Osteoblast (primary cell): ENCODE results near the gene CACNG7. TPM values are rescaled to one million over a fixed set of nuclear protein-coding genes. Genes with fewer than 3 reads are reported as not detected.

Source experiments
- DNase-seq: peaks from one replicate; pipeline ENCODE4 v3.0.0; 2011; ENCODE audit warnings: low spot score, mixed read lengths; ENCODE audit not compliant: insufficient read length; ENCODE audit errors: missing footprints
- H2AFZ ChIP-seq: 2 replicates; pipeline ENCODE4 v1.6.0; 2011; ENCODE audit warnings: mild to moderate bottlenecking, low read length
- H3K27ac ChIP-seq: 2 replicates; pipeline ENCODE4 v1.5.1; 2011; ENCODE audit warnings: mild to moderate bottlenecking, low read depth, low read length, moderate library complexity
- H3K27me3 ChIP-seq: 2 replicates; pipeline ENCODE4 v1.6.0; 2012; ENCODE audit warnings: mild to moderate bottlenecking, control low read depth, inconsistent platforms, low read length, moderate library complexity; ENCODE audit not compliant: insufficient read depth
- H3K36me3 ChIP-seq: 2 replicates; pipeline ENCODE4 v1.5.1; 2011; ENCODE audit warnings: mild to moderate bottlenecking, low read length, control low read depth, moderate library complexity; ENCODE audit not compliant: insufficient read depth
- H3K4me1 ChIP-seq: 2 replicates; pipeline ENCODE4 v1.5.1; 2011; ENCODE audit warnings: mild to moderate bottlenecking, low read length, control low read depth, moderate library complexity; ENCODE audit not compliant: insufficient read depth
- H3K4me2 ChIP-seq: 2 replicates; pipeline ENCODE4 v1.6.0; 2011; ENCODE audit warnings: mild to moderate bottlenecking, low read length; ENCODE audit not compliant: insufficient read depth
- H3K4me3 ChIP-seq: fragments of 200-600 bp; sonication (generic); 3 replicates; pipeline ENCODE4 v1.5.1; 2012; ENCODE audit warnings: mild to moderate bottlenecking, low read length, inconsistent platforms; ENCODE audit not compliant: insufficient read depth
- H3K79me2 ChIP-seq: 2 replicates; pipeline ENCODE4 v1.6.0; 2012; ENCODE audit warnings: mild to moderate bottlenecking, low read length, control low read depth, inconsistent platforms; ENCODE audit not compliant: insufficient read depth
- H3K9me3 ChIP-seq: 2 replicates; pipeline ENCODE4 v1.5.1; 2011; ENCODE audit warnings: low read depth, low read length, control low read depth
- H4K20me1 ChIP-seq: 2 replicates; pipeline ENCODE4 v1.6.0; 2012; ENCODE audit warnings: mild to moderate bottlenecking, low read length, control low read depth; ENCODE audit not compliant: insufficient read depth
- CTCF ChIP-seq: IDR thresholded peaks from 2 replicates; pipeline ENCODE4 v1.5.1; 2011; ENCODE audit warnings: mild to moderate bottlenecking, low read depth, low read length, moderate library complexity; ENCODE audit errors: extremely low read depth
- total RNA-seq: library from RNA; depleted of rRNA; stranded (reverse); fragments of >200 nt; gene quantifications from 2 replicates; pipeline ENCODE4 v1.2.3, GENCODE V29; 2012

CACNG7 gene
- total RNA-seq, 1 donor: not detected

- no peaks in the 10 kb centered on the region for H3K4me1 ChIP-seq
- H3K27me3 ChIP-seq: peaks cover 52% of the 10 kb centered on the region
- DNase-seq: peak; percentile 98
- no peak overlapping the region for H3K4me3 ChIP-seq
- peak; percentile 73 for TF ChIP-seq CTCF
- no peaks in the 10 kb centered on the region for H3K79me2 ChIP-seq
- H2AFZ ChIP-seq: no peak overlapping the region
- H4K20me1 ChIP-seq: no peaks in the 10 kb centered on the region
- H3K36me3 ChIP-seq: no peaks in the 10 kb centered on the region
- H3K4me2 ChIP-seq: peak overlapping the region; percentile 4
- H3K9me3 ChIP-seq: no peaks in the 10 kb centered on the region
- no peak overlapping the region for H3K27ac ChIP-seq
Measured at GRCh38 chr19:53906211-53907192, 2.6 kb upstream of the CACNG7 start.

- peaks cover 55% of the 10 kb centered on the region for H3K27me3 ChIP-seq
- no peaks in the 10 kb centered on the region for H3K4me1 ChIP-seq
- H3K4me2 ChIP-seq: no peak overlapping the region
Measured at GRCh38 chr19:53907193-53907581, 1.9 kb upstream of the CACNG7 start.

GRCh38 chr19:53907690-53908089, 1.4 kb upstream of the CACNG7 start:
- Histone ChIP-seq H3K4me2 (peak overlapping the region; percentile 28), H4K20me1 (no peaks in the 10 kb centered on the region), H3K4me3 (no peak overlapping the region), H3K79me2 (no peaks in the 10 kb centered on the region), H3K9me3 (no peaks in the 10 kb centered on the region), H3K27ac (no peak overlapping the region), H3K27me3 (peaks cover 55% of the 10 kb centered on the region), H3K4me1 (no peaks in the 10 kb centered on the region), H2AFZ (no peak overlapping the region), H3K36me3 (no peaks in the 10 kb centered on the region)
- no peak for TF ChIP-seq CTCF
- DNase-seq: peak; percentile 75

More at GRCh38 chr19:53907193-53907581, 1.9 kb upstream of the CACNG7 start:
- no peaks in the 10 kb centered on the region for H3K9me3 ChIP-seq
- no peaks in the 10 kb centered on the region for H3K36me3 ChIP-seq
- no peak overlapping the region for H2AFZ ChIP-seq
- no peaks in the 10 kb centered on the region for H3K79me2 ChIP-seq
- no peaks in the 10 kb centered on the region for H4K20me1 ChIP-seq
- DNase-seq: peak; percentile 90
- no peak overlapping the region for H3K4me3 ChIP-seq
- no peak for TF ChIP-seq CTCF
- no peak overlapping the region for H3K27ac ChIP-seq
